Right atrium auricular region (tissue), 2 donors: ENCODE results near the gene YTHDC1. TPM values are rescaled to one million over a fixed set of nuclear protein-coding genes. Genes with fewer than 3 reads are reported as not detected.
"Not testable (repeated sequence)": the region's sequence is repeated elsewhere in the genome, so short reads cannot be mapped to it uniquely, and the experiment has no call there.

ENCODE experiments used
- DNase-seq: peaks from one replicate; pipeline ENCODE4 v3.0.0-alpha.2; 2019; ENCODE audit warnings: low spot score
- H3K27ac ChIP-seq, 2 donors: fragments of 200-600 bp; sonication (generic); 1 replicate in 1 of 2; 2 replicates in 1 of 2; pipeline ENCODE4 v1.5.1; 2016 to 2019
- H3K27me3 ChIP-seq, 2 donors: fragments of 200-600 bp; sonication (generic); one replicate each; pipeline versions ENCODE4 v1.5.1 to v1.6.0; 2017 to 2019
- H3K36me3 ChIP-seq: fragments of 200-600 bp; sonication (generic); one replicate; pipeline ENCODE4 v1.5.1; 2016
- H3K4me1 ChIP-seq, 2 donors: fragments of 200-600 bp; sonication (generic); one replicate each; pipeline versions ENCODE4 v1.5.1 to v1.6.0; 2017 to 2019
- H3K4me3 ChIP-seq, 2 donors: fragments of 200-600 bp; sonication (generic); 1 replicate in 1 of 2; 2 replicates in 1 of 2; pipeline ENCODE4 v1.5.1; 2017 to 2019; ENCODE audit warnings: mild to moderate bottlenecking in 1 of 2, moderate library complexity in 1 of 2
- H3K9me3 ChIP-seq, 2 donors: fragments of 200-600 bp; sonication (generic); one replicate each; pipeline ENCODE4 v1.5.1; 2019
- CTCF ChIP-seq, 2 donors: fragments of 200-600 bp; sonication (generic); IDR thresholded peaks; one replicate each; pipeline ENCODE4 v1.5.1; 2019; ENCODE audit warnings: antibody characterized with exemption in 2 of 2
- total RNA-seq, 2 donors: library from RNA; depleted of rRNA; stranded (reverse); fragments of >200 nt; gene quantifications; one replicate each; pipeline ENCODE4 v1.1.0, GENCODE V29; 2016

The YTHDC1 gene
- 10 to 100 TPM; 32.6 to 35.6 TPM for total RNA-seq

GRCh38 chr4:68349649-68350360 lies at the start of gene YTHDC1:
YTHDC1 (minus strand) TSS chr4:68350090; CDS start chr4:68349753, 337 bp downstream.
- Histone ChIP-seq H3K9me3 (no peaks in the 10 kb centered on the region), H3K27ac (peak within 1 kb of the TSS; percentile 97 to 99), H3K4me3 (peak within 1 kb of the TSS; percentile 88 to 89), H3K36me3 (no peaks in the 10 kb centered on the region), H3K4me1 (peaks cover 0 to 41% of the 10 kb centered on the region in 2 donors), H3K27me3 (no peaks in the 10 kb centered on the region)
- peak; percentile 97 for DNase-seq
- no peak for TF ChIP-seq CTCF (IDR thresholded peaks at IDR 0.05)

- Histone ChIP-seq H3K9me3 (no peaks in the 10 kb centered on the region), H3K27me3 (no peaks in the 10 kb centered on the region), H3K27ac (no peak overlapping the region), H3K4me3 (no peak overlapping the region), H3K36me3 (no peaks in the 10 kb centered on the region), H3K4me1 (no peaks in the 10 kb centered on the region)
- no peak for TF ChIP-seq CTCF (IDR thresholded peaks at IDR 0.05)
- no peak for DNase-seq
Observed at GRCh38 chr4:68399306-68399705, 49.4 kb upstream of the YTHDC1 start.

- Histone ChIP-seq H3K36me3 (no peaks in the 10 kb centered on the region), H3K27me3 (no peaks in the 10 kb centered on the region), H3K4me3 (no peak overlapping the region), H3K9me3 (no peaks in the 10 kb centered on the region), H3K27ac (no peak overlapping the region), H3K4me1 (no peaks in the 10 kb centered on the region)
- TF ChIP-seq CTCF (IDR thresholded peaks at IDR 0.05): no peak
- DNase-seq: no peak
Observed at GRCh38 chr4:68396756-68397155, 46.9 kb upstream of the YTHDC1 start.

GRCh38 chr4:68391436-68391835 lies 41.5 kb upstream of the YTHDC1 start:
- Histone ChIP-seq H3K4me1 (no peaks in the 10 kb centered on the region), H3K36me3 (no peaks in the 10 kb centered on the region), H3K27me3 (no peaks in the 10 kb centered on the region), H3K4me3 (no peak overlapping the region), H3K9me3 (no peaks in the 10 kb centered on the region), H3K27ac (no peak overlapping the region)
- TF ChIP-seq CTCF (IDR thresholded peaks at IDR 0.05): no peak
- no peak for DNase-seq

GRCh38 chr4:68390205-68390935 lies 40.5 kb upstream of the YTHDC1 start:
- H3K4me3 ChIP-seq: no peak overlapping the region
- DNase-seq: no peak
- no peaks in the 10 kb centered on the region for H3K9me3 ChIP-seq
- no peak overlapping the region for H3K27ac ChIP-seq
- TF ChIP-seq CTCF (IDR thresholded peaks at IDR 0.05): no peak
- H3K27me3 ChIP-seq: no peaks in the 10 kb centered on the region
- H3K36me3 ChIP-seq: no peaks in the 10 kb centered on the region
- no peaks in the 10 kb centered on the region for H3K4me1 ChIP-seq

GRCh38 chr4:68389386-68389913 lies 39.6 kb upstream of the YTHDC1 start:
- not testable (repeated sequence) for H3K27ac ChIP-seq, H3K27me3 ChIP-seq, DNase-seq, H3K4me1 ChIP-seq, H3K9me3 ChIP-seq, H3K36me3 ChIP-seq, H3K4me3 ChIP-seq
